ENCODE results near the gene CRTC1.

CRTC1 gene

GRCh38 chr19:18792661-18793060 lies 109.2 kb downstream of the CRTC1 start:
- no peak for TF ChIP-seq FOXP2 (optimal IDR thresholded peaks at IDR 0.05; ENCODE audit: borderline replicate concordance, extremely low read depth, extremely low read length, insufficient read depth)
- TF ChIP-seq SIN3A (IDR thresholded peaks at IDR 0.05; ENCODE audit: borderline replicate concordance, insufficient read depth, low read length) = no peak
- TF ChIP-seq TAF1 (IDR thresholded peaks at IDR 0.05; ENCODE audit: borderline replicate concordance, insufficient read depth, low read length) = no peak
- TF ChIP-seq POLR2AphosphoS5 (IDR thresholded peaks at IDR 0.05; ENCODE audit: low read depth, low read length) = no peak
- no peak for TF ChIP-seq REST (IDR thresholded peaks at IDR 0.05; ENCODE audit: insufficient read depth in 1 of 2, low read depth in 2 of 2, low read length in 2 of 2)

GRCh38 chr19:18793144-18794028 lies 109.9 kb downstream of the CRTC1 start:
- no peak for TF ChIP-seq FOXP2 (optimal IDR thresholded peaks at IDR 0.05; ENCODE audit: borderline replicate concordance, extremely low read depth, extremely low read length, insufficient read depth)
- TF ChIP-seq SIN3A (IDR thresholded peaks at IDR 0.05; ENCODE audit: borderline replicate concordance, insufficient read depth, low read length) = no peak
- TF ChIP-seq REST (IDR thresholded peaks at IDR 0.05; ENCODE audit: insufficient read depth in 1 of 2, low read depth in 2 of 2, low read length in 2 of 2) = no peak
- no peak for TF ChIP-seq TAF1 (IDR thresholded peaks at IDR 0.05; ENCODE audit: borderline replicate concordance, insufficient read depth, low read length)
- no peak for TF ChIP-seq POLR2AphosphoS5 (IDR thresholded peaks at IDR 0.05; ENCODE audit: low read depth, low read length)

- no peak for TF ChIP-seq TAF1 (IDR thresholded peaks at IDR 0.05; ENCODE audit: borderline replicate concordance, insufficient read depth, low read length)
- TF ChIP-seq FOXP2 (optimal IDR thresholded peaks at IDR 0.05; ENCODE audit: borderline replicate concordance, extremely low read depth, extremely low read length, insufficient read depth) = no peak
Measured at GRCh38 chr19:18794029-18794313, 110.5 kb downstream of the CRTC1 start.

GRCh38 chr19:18794692-18795091 lies 111.2 kb downstream of the CRTC1 start:
- TF ChIP-seq TAF1 (IDR thresholded peaks at IDR 0.05; ENCODE audit: borderline replicate concordance, insufficient read depth, low read length) (no peak), POLR2AphosphoS5 (IDR thresholded peaks at IDR 0.05; ENCODE audit: low read depth, low read length) (no peak), FOXP2 (optimal IDR thresholded peaks at IDR 0.05; ENCODE audit: borderline replicate concordance, extremely low read depth, extremely low read length, insufficient read depth) (no peak), REST (IDR thresholded peaks at IDR 0.05; ENCODE audit: insufficient read depth in 1 of 2, low read depth in 2 of 2, low read length in 2 of 2) (no peak), SIN3A (IDR thresholded peaks at IDR 0.05; ENCODE audit: borderline replicate concordance, insufficient read depth, low read length) (no peak)

GRCh38 chr19:18795540-18795939 lies 112.1 kb downstream of the CRTC1 start:
- TF ChIP-seq POLR2AphosphoS5 (IDR thresholded peaks at IDR 0.05; ENCODE audit: low read depth, low read length) (no peak), FOXP2 (optimal IDR thresholded peaks at IDR 0.05; ENCODE audit: borderline replicate concordance, extremely low read depth, extremely low read length, insufficient read depth) (no peak), SIN3A (IDR thresholded peaks at IDR 0.05; ENCODE audit: borderline replicate concordance, insufficient read depth, low read length) (no peak), REST (IDR thresholded peaks at IDR 0.05; ENCODE audit: insufficient read depth in 1 of 2, low read depth in 2 of 2, low read length in 2 of 2) (no peak), TAF1 (IDR thresholded peaks at IDR 0.05; ENCODE audit: borderline replicate concordance, insufficient read depth, low read length) (no peak)
